H1 (cell line): ENCODE data around the gene HK2. TPM values are rescaled to one million over a fixed set of nuclear protein-coding genes. Genes with fewer than 3 reads are reported as not detected.
A peak's percentile ranks its signal among the peaks of the same experiment; 100 is the strongest.

ENCODE experiments used
- BACH1 ChIP-seq: IDR thresholded peaks from 2 replicates; pipeline ENCODE4 v1.6.1; 2012; ENCODE audit warnings: low read length, improper control_type of control experiment
- CHD2 ChIP-seq: IDR thresholded peaks from 2 replicates; pipeline ENCODE4 v1.6.1; 2012; ENCODE audit warnings: low read length, improper control_type of control experiment
- CHD7 ChIP-seq: fragments of 300-600 bp; sonication (generic); IDR thresholded peaks from 2 replicates; pipeline ENCODE4 v1.7.1; 2012; ENCODE audit warnings: low read length, moderate library complexity, mild to moderate bottlenecking, inconsistent platforms; ENCODE audit not compliant: insufficient replicate concordance
- FOSL1 ChIP-seq: IDR thresholded peaks from 2 replicates; pipeline ENCODE4 v1.6.1; 2011; ENCODE audit warnings: mild to moderate bottlenecking, low read depth, low read length, moderate library complexity; ENCODE audit not compliant: insufficient read depth
- HDAC2 ChIP-seq, 2 experiments: fragments of 300-600 bp in 1 of 2; sonication (generic) in 1 of 2; IDR thresholded peaks; 2 replicates each; pipeline ENCODE4 v1.6.1; 2011 to 2012; ENCODE audit warnings: low read depth in 2 of 2, low read length in 2 of 2, mild to moderate bottlenecking in 2 of 2, moderate library complexity in 2 of 2, borderline replicate concordance in 1 of 2, inconsistent platforms in 1 of 2
- POU5F1 ChIP-seq: IDR thresholded peaks from 2 replicates; pipeline ENCODE4 v1.6.1; 2011; ENCODE audit warnings: low read depth, mild to moderate bottlenecking, low read length, moderate library complexity
- RFX5 ChIP-seq: IDR thresholded peaks from 2 replicates; pipeline ENCODE4 v1.6.1; 2011; ENCODE audit warnings: low read depth, low read length, improper control_type of control experiment, borderline replicate concordance
- RXRA ChIP-seq: IDR thresholded peaks from 2 replicates; pipeline ENCODE4 v1.6.1; 2011; ENCODE audit warnings: low read depth, mild to moderate bottlenecking, low read length, moderate library complexity; ENCODE audit not compliant: insufficient read depth
- TCF12 ChIP-seq: IDR thresholded peaks from 2 replicates; pipeline ENCODE4 v1.6.1; 2011; ENCODE audit warnings: low read depth, mild to moderate bottlenecking, low read length
- polyA plus RNA-seq, 7 experiments: library from polyadenylated mRNA; depleted of rRNA in 3 of 7; stranded (reverse) in 5 of 7; unstranded in 2 of 7; fragments of >200 nt in 5 of 7; fragments of 200-250 nt in 2 of 7; gene quantifications; 1 replicate in 5 of 7; 2 replicates in 1 of 7; 4 replicates in 1 of 7; pipeline versions ENCODE4 v1.2.1 to v1.2.3, GENCODE V29; 2011 to 2013; ENCODE audit warnings: missing spikeins in 2 of 7, mixed read lengths in 2 of 7
- total RNA-seq: library from RNA; stranded (reverse); fragmentation: NEBNext Ultra II Directional; extraction: Animal tissue kit (Norgen Biotek cat#: 25700); gene quantifications from 2 replicates; pipeline ENCODE4 v1.2.1, GENCODE V29; 2021

Gene HK2
- total and polyA plus RNA-seq, 2 of the 8 experiments (the other 6 are each of a cell fraction or from before 2014, with no cell fraction given), result 22.1 to 61.9 TPM

GRCh38 chr2:74834792-74835755 is 1.1 kb downstream of the HK2 start (continued):
- TF ChIP-seq CHD7 (no peak), TCF12 (peak; percentile 51; the same call in 1 of the 2 replicates), BACH1 (no peak), FOSL1 (no peak), POU5F1 (peak; percentile 54; the same call in 1 of the 2 replicates), RFX5 (no peak), RXRA (no peak), CHD2 (no peak), HDAC2 (IDR thresholded peaks at IDR 0.05; ENCODE audit: borderline replicate concordance in 1 of 2, low read depth in 2 of 2, low read length in 2 of 2) (no peak)
